GM10266 (cell line): ENCODE results near the gene CDY2B.
"Not testable (repeated sequence)": the region's sequence is repeated elsewhere in the genome, so short reads cannot be mapped to it uniquely, and the experiment has no call there.

Experiments used
- DNase-seq: peaks from one replicate; pipeline ENCODE4 v3.0.0; 2012; ENCODE audit errors: extremely low spot score

Gene CDY2B, protein sequence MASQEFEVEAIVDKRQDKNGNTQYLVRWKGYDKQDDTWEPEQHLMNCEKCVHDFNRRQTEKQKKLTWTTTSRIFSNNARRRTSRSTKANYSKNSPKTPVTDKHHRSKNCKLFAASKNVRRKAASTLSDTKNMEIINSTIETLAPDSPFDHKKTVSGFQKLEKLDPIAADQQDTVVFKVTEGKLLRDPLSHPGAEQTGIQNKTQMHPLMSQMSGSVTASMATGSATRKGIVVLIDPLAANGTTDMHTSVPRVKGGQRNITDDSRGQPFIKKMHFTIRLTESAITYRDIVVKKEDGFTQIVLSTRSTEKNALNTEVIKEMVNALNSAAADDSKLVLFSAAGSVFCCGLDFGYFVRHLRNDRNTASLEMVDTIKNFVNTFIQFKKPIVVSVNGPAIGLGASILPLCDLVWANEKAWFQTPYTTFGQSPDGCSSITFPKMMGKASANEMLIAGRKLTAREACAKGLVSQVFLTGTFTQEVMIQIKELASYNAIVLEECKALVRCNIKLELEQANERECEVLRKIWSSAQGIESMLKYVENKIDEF

DNA sequence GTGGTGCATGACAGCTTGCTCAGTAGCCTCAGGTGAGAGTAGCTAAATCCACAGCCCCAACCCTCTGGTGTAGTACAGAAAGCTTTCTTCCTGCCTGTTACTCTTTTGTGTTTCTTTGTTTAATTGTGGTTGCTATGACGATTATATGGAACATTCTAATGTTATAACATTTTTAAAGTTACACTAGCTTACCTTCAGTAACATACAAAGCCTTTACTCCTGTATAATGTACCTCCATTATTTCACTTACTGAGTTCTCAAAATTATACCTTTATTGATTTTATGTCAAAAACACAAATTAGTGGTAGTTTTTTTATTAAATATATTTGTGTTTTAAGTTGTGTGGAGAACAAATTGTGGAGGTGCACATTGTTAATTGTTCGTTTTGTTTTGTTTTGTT is at the start of gene CDY2B:
Gene CDY2B, minus strand, starts transcription at position 101 of the 400 bp plus-strand sequence. CDS start 328 bp downstream, outside the sequence.
- not testable (repeated sequence) for DNase-seq

DNA sequence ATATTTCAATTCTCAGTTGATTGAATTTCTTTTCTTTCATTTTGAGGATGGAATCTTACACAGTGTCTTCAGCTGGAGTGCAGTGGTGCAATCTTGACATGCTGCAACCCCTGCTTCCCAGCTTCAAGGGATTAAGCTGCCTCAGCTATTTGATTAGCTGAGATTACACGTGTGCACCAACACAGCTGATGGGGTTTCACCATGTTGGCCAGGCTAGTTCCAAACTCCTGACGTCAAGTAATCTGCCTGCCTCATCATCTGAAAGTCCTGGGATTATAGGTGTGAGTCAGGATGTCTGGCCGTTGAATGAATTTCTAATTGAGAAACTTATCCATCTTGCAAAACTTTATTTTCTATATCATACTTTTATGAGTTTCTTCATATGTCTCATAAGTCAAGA is 28.0 kb upstream of the CDY2B start:
- DNase-seq: not testable (repeated sequence)

DNA sequence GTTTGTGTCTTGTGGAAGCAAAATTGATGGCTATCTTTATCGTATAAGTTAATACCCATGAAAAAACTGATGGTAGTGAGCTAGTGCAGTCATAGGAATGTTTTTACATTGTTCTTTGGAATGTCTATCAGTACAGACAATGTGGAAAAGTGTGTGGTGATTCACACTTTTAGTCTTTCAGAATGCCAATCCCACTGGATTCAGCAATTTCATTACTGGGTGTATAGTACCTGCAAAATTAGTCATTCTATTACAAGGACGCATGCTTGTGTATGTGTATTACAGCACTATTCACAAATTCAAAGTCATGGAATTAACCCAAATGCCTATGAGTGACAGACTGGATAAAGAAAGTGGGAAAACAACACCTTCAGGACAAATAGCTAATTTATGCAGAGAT is 27.3 kb upstream of the CDY2B start:
- DNase-seq: not testable (repeated sequence)

DNA sequence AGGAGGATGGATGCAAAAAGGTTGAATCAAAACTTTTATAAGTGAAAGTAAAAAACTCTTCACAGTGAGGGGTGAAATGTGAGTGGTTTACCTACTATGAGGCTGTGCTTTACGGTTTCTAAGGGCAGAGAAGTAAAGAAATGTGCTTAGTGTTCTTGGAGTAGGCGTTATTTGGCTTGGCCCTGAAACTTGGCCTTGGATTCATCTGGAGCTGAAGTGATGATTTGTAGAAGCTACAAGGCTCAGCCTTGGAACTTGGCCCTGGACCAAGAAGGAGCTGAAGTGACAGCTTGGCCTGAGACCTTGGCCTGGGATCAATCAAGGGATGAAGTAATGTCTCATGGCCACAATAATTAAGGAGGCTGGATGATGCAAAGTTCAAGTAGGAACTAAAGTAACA is 1.7 kb upstream of the CDY2B start:
- DNase-seq: not testable (repeated sequence)

DNA sequence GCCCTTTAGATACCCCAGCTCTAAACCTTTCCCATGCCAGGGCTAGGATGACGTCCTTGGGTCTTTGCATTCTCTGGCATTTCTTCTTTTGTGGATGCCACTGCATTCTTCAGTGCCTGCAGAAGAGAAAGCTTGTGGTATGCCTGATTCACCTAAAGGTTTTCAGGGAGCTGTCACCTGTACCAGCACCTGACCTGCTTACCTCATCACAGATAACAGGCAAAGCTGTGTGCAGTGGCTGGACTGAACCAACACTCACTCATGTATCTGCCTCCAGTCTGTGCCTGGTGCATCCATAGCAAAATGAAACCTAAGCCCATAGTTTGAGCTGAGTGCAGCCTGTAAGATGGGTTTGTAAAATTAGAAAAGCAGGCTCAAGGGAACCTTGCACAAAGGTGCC is 3.3 kb downstream of the CDY2B start:
- not testable (repeated sequence) for DNase-seq

DNA sequence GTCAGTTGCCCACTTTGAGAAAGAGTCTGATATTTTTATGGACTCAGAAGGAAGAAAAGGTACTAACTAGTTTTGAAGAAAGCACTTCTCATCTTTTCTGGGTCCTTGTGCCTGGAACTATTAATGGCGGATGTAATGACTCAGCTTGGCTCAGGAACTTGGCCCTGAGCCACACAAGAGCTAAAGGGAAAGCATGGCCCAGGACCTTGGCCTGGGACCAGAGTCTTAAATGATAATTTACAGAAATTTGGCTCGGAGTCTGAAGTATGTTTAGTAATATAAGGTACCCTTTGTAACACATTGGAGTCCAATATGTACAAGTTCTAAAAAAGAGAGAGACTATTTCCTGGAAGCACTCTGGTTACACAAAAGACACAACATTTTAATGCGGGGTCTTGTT is 4.6 kb downstream of the CDY2B start:
- not testable (repeated sequence) for DNase-seq

DNA sequence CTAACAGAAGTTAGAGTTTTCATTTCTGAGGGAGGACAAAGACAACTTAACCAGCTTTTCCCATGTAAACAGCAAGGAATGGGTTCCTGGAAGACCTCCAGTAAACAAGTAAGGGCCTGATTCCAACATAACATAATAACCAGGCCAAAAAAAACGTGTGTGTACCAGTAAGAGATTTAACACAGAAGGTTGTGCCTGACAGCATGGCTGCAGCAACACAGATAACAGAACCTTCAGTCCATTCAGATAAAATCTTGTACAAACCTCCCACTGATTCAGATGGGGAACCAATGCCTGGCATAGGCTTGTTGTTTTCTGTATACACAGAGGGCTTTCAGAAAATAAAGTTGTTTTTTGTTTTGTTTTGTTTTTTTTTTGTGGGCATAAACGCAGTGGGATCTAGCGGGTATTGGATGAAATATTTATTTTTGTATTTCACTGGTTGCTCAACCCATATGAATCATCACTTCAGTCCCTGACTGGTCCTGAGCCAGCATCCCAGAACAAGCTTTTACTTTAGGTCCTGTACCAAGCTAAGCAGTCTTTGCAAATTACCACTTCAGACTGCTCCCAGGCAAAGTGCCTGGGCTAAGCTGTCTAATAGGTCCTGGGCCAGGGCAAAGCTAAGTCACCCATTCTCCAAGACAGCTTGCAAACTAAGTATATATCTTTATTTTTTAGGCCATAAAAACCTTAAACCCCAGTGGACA is 8.7 kb downstream of the CDY2B start:
- DNase-seq: not testable (repeated sequence)

DNA sequence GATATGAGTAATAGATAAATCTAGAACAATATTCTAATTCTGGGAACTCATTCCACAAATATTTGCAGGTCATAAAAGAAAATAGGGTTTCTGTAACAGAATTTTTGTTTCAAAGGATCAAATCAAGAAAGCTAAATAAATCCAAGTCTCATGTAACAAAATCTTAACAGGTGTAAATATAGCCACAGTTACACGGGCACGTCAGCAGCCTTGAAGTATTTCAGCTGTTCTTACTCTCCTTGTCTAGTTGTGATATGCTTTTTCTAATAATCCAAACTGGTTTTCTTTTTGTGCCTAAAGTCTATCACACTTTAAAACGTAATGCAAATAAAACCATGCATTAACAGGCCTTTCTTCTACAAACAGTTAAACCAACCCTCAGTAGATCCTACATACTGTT is 9.3 kb downstream of the CDY2B start:
- DNase-seq: not testable (repeated sequence)

DNA sequence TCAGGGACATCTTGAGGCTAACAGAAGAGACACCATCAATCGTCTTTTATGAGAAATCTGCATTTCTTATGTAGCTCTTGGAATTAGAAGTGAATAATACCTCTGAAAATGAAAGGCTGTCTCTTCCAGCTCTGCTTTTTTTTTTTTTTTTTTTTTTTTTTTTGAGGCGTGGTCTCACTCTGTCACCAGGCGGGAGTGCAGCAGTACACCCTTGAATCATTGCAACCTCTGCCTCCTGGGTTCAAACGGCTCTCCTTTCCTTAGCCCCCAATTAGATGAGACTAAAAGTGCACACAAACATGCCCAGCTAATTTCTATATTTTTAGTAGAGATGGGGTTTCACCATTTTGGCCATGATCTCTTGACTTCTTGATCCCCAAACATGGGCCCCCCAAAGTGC is 12.2 kb downstream of the CDY2B start:
- DNase-seq: not testable (repeated sequence)

DNA sequence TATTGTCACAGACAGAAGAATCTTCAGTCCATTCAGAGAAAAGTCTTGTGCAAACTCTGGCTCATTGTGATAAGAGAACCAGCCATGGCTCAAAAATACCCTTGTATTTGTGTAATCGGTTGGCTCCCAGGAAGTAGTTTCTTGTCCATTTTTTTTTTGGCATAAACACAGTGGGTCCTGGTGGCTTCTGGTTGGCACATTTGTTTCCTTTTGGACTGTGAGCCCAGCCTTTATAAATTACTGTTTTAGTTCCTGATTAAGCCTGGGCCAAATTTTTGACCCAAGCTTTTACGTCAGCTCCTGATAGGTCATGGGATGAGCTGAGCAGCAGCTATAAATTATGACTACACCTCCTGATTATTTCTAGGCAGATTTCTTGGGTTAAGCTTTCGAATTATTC is 19.4 kb downstream of the CDY2B start:
- not testable (repeated sequence) for DNase-seq

DNA sequence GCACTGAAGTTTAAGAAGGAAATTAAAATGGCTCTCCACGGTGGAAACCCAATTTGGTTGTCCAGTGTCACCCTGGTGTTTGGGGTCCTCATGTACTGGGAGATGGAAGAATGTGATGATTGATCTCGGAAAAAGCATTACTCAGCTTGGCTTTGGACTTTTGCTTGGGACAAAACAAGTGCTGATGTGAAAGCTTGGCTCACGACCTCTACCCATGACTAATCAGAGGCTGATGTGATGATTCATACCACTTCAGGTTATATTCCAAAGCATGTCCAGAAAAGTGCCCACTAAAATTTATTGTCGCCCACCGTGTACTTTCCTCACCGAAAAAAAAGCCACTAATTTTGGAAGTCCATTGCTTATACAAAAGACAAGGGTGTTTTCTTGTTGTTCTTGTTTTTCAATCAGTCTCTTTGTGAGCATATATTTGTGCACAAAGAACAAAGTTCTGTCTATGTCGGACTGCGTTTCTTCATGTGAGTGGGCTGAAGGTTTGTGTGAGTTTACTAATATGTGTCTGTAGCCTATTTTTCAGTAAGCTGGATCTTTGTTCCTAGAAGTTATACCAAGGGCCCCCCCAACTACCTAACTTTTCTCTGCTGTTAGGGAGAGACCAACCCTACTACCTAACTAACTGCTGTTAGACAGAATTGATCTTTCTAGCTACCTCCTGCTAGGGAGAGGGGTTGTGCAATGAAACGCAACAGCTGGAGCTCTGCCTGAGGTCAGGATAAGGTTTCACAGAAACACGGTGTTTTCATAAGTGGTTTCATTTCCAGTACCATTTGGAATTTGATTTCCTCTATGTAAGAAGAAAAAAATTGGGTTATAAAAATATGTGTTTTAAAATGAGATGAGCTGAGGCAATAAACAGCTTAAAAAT is 22.8 kb downstream of the CDY2B start:
- not testable (repeated sequence) for DNase-seq

DNA sequence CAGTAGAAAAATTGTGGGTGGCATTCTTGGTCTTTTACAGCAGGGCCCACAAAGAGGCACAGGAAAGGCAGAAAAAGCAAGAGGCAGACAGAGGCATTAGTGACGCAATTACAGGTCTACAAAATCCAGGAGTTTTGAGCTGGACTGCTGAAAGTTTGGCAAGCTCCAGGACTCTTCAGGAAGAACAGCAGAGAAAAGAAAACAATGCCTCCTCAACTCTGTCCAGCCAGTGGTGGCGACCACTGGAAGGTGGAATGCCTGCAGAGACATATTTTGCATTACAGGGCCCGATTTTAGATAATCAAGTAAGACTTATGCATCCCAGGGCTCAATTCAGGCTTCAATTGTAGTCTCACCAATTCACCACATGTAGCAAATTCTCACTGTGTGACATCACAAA is 23.5 kb downstream of the CDY2B start:
- not testable (repeated sequence) for DNase-seq

DNA sequence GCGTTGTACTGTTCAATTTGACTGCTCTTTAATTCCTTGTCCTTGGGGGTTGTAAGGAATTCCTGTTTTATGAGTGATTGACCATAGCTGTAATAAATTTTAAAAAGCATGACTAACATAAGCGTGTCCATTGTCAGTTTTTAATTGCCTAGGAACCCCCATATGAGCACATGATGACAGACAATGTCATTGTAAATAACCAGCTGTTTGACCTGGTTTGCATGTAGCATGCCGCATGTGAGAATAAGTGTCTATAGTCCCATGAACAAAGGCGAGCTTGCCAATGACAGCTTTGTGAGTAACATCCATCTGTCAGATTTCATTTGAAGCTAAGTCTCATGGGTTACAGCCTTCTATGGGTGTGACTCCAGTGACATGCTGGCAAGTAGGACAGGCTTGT is 30.9 kb downstream of the CDY2B start:
- DNase-seq: not testable (repeated sequence)

DNA sequence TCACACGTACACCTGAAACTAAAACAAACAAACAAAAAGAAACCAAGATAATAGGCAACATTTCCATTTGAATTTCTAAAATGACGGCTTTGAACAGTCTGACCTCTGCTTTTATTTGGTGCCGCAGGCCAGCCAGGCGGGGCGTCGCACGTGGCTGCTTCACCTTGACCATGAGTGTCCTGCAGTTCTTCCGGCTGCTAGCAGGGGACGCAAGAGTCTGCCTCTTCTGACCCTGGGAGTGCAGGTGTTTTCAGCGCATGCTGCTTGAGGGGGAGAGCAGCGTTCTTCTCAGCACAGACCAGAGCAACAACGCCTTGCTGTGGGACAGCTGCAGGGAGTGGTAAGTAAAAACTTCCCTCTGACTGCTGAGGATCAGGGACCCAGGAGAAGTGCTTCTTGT is 47.9 kb downstream of the CDY2B start:
- DNase-seq: not testable (repeated sequence)
